GM12864 (cell line): ENCODE results near the gene RUNX2.

Experiments
- DNase-seq: peaks from one replicate; pipeline ENCODE4 v3.0.0-alpha.2; 2011; ENCODE audit warnings: low read depth
- H3K4me3 ChIP-seq: 2 replicates; pipeline ENCODE4 v1.5.1; 2011; ENCODE audit warnings: mild to moderate bottlenecking, low read depth, low read length, control low read depth
- TF ChIP-seq, protein P1 (sequence below): IDR thresholded peaks from 2 replicates; pipeline ENCODE4 v1.5.1; 2011; ENCODE audit warnings: low read depth, mild to moderate bottlenecking, moderate library complexity, low read length, control low read depth, inconsistent platforms; ENCODE audit errors: missing control alignments

Gene RUNX2

GRCh38 chr6:45637611-45638257 lies 309.6 kb downstream of the RUNX2 start:
- no peak overlapping the region for H3K4me3 ChIP-seq
- DNase-seq = no peak
- TF ChIP-seq, protein P1, sequence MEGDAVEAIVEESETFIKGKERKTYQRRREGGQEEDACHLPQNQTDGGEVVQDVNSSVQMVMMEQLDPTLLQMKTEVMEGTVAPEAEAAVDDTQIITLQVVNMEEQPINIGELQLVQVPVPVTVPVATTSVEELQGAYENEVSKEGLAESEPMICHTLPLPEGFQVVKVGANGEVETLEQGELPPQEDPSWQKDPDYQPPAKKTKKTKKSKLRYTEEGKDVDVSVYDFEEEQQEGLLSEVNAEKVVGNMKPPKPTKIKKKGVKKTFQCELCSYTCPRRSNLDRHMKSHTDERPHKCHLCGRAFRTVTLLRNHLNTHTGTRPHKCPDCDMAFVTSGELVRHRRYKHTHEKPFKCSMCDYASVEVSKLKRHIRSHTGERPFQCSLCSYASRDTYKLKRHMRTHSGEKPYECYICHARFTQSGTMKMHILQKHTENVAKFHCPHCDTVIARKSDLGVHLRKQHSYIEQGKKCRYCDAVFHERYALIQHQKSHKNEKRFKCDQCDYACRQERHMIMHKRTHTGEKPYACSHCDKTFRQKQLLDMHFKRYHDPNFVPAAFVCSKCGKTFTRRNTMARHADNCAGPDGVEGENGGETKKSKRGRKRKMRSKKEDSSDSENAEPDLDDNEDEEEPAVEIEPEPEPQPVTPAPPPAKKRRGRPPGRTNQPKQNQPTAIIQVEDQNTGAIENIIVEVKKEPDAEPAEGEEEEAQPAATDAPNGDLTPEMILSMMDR = no peak

DNA sequence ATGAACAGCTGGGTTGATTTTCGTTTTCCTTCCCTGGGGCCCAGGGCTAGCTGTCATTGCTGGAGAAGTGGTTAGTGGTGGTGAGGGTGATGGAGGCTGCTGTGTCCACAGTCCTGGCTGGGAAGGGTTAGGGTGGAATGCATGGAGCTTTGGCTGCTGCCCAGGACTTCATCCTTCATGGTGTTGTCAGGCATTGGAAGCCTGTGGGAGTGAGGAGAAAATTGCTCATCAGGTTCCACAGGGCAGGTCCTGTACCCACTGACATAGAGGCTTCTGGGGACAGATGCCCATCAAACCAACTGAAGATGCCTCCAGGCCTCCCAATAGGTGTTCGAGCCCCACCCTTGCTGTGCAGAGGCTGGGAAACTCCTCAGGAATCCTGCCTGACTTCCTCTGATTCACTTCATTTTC lies 312.0 kb downstream of the RUNX2 start:
- DNase-seq = no peak
- TF ChIP-seq, protein P1 = no peak
- H3K4me3 ChIP-seq = no peak overlapping the region

GRCh38 chr6:45640811-45641210 lies 312.7 kb downstream of the RUNX2 start:
- TF ChIP-seq, protein P1 = no peak
- no peak for DNase-seq
- H3K4me3 ChIP-seq = no peak overlapping the region

GRCh38 chr6:45642331-45643125 lies 314.4 kb downstream of the RUNX2 start:
- no peak for DNase-seq
- H3K4me3 ChIP-seq = no peak overlapping the region
- TF ChIP-seq, protein P1 = no peak

GRCh38 chr6:45643126-45643525 lies 315.0 kb downstream of the RUNX2 start:
- TF ChIP-seq, protein P1 = no peak
- DNase-seq = no peak
- no peak overlapping the region for H3K4me3 ChIP-seq

GRCh38 chr6:45644720-45645119 lies 316.6 kb downstream of the RUNX2 start:
- TF ChIP-seq, protein P1 = no peak
- no peak overlapping the region for H3K4me3 ChIP-seq
- no peak for DNase-seq
